GM23338 (cell line): ENCODE results near the gene SLC25A39. TPM values are rescaled to one million over a fixed set of nuclear protein-coding genes. Genes with fewer than 3 reads are reported as not detected.

Source experiments
- ATAC-seq: fragments of 200-7000 bp; cut with Tn5 transposase; 3 replicates; pipeline ENCODE4 v1.9.1; 2020
- DNase-seq: peaks from one replicate; pipeline ENCODE4 v3.0.0-alpha.2; 2015; ENCODE audit warnings: low spot score
- H2AFZ ChIP-seq: fragments of 200-600 bp; sonication (generic); 2 replicates; pipeline ENCODE4 v1.8.0; 2016; ENCODE audit warnings: antibody characterized with exemption, mild to moderate bottlenecking, moderate library complexity
- H3F3A ChIP-seq: fragments of 200-600 bp; sonication (generic); replicated peaks from 2 replicates; pipeline ENCODE4 v1.8.0; 2017; ENCODE audit warnings: antibody characterized with exemption, mixed run types, low read depth
- H3K27ac ChIP-seq: fragments of 200-600 bp; sonication (generic); 2 replicates; pipeline ENCODE4 v1.6.1; 2016; ENCODE audit warnings: low read depth
- H3K27me3 ChIP-seq: fragments of 200-600 bp; sonication (generic); 2 replicates; pipeline ENCODE4 v1.8.0; 2016; ENCODE audit warnings: mild to moderate bottlenecking, mixed run types, moderate library complexity; ENCODE audit not compliant: insufficient read depth
- H3K36me3 ChIP-seq: fragments of 200-600 bp; sonication (generic); 2 replicates; pipeline ENCODE4 v1.8.0; 2016; ENCODE audit warnings: mild to moderate bottlenecking; ENCODE audit not compliant: insufficient read depth
- H3K4me1 ChIP-seq: fragments of 200-600 bp; sonication (generic); 2 replicates; pipeline ENCODE4 v1.8.0; 2016; ENCODE audit warnings: mild to moderate bottlenecking, moderate library complexity; ENCODE audit not compliant: insufficient read depth
- H3K4me2 ChIP-seq: fragments of 200-600 bp; sonication (generic); 2 replicates; pipeline ENCODE4 v1.7.1; 2017; ENCODE audit warnings: mixed run types
- H3K4me3 ChIP-seq: fragments of 200-600 bp; sonication (generic); 2 replicates; pipeline ENCODE4 v1.6.1; 2016; ENCODE audit warnings: mixed run types
- H3K79me2 ChIP-seq: fragments of 200-600 bp; sonication (generic); replicated peaks from 2 replicates; pipeline ENCODE4 v1.8.0; 2017; ENCODE audit warnings: mild to moderate bottlenecking; ENCODE audit not compliant: insufficient read depth
- H3K9me2 ChIP-seq: fragments of 200-600 bp; sonication (generic); 2 replicates; pipeline ENCODE4 v1.8.0; 2017; ENCODE audit not compliant: insufficient read depth
- H4K20me1 ChIP-seq: fragments of 200-600 bp; sonication (generic); replicated peaks from 2 replicates; pipeline ENCODE4 v1.8.0; 2017; ENCODE audit warnings: mild to moderate bottlenecking; ENCODE audit not compliant: insufficient read depth
- H3K27ac Mint-ChIP-seq: 2 replicates; pipeline ENCODE4 v1.8.0; 2020; ENCODE audit warnings: inconsistent platforms, mild to moderate bottlenecking, moderate library complexity, mixed read lengths
- H3K27me3 Mint-ChIP-seq: 3 replicates; pipeline ENCODE4 v1.8.0; 2022; ENCODE audit warnings: low read depth, mild to moderate bottlenecking, moderate library complexity, mixed read lengths, inconsistent platforms; ENCODE audit not compliant: insufficient read depth, poor library complexity
- H3K36me3 Mint-ChIP-seq: 3 replicates; pipeline ENCODE4 v1.8.0; 2021; ENCODE audit warnings: low read depth, mild to moderate bottlenecking, inconsistent platforms, moderate library complexity, mixed read lengths
- H3K4me1 Mint-ChIP-seq: 3 replicates; pipeline ENCODE4 v1.8.0; 2020; ENCODE audit warnings: mild to moderate bottlenecking, inconsistent platforms, mixed read lengths
- H3K4me3 Mint-ChIP-seq: 3 replicates; pipeline ENCODE4 v1.8.0; 2021; ENCODE audit warnings: moderate library complexity, mild to moderate bottlenecking, inconsistent platforms, mixed read lengths
- H3K9me3 Mint-ChIP-seq: 3 replicates; pipeline ENCODE4 v1.8.0; 2020; ENCODE audit warnings: moderate library complexity, mild to moderate bottlenecking, inconsistent platforms, mixed read lengths
- EZH2phosphoT487 ChIP-seq: fragments of 200-600 bp; sonication (generic); IDR thresholded peaks from one replicate; pipeline ENCODE4 v1.8.1; 2018; ENCODE audit warnings: antibody characterized with exemption; ENCODE audit not compliant: unreplicated experiment
- JUNB ChIP-seq: IDR thresholded peaks from one replicate; pipeline ENCODE4 v1.6.1; 2016; ENCODE audit warnings: antibody characterized with exemption; ENCODE audit not compliant: unreplicated experiment
- polyA plus RNA-seq: library from polyadenylated mRNA; unstranded; fragments of >200 nt; fragmentation: Nextera tagmentation; extraction: Ambion mirVana; gene quantifications from 2 replicates; pipeline ENCODE4 v1.2.1, GENCODE V29; 2016
- total RNA-seq: library from RNA; depleted of rRNA; stranded (reverse); fragments of >200 nt; shearing (Covaris generic); gene quantifications from 2 replicates; pipeline ENCODE4 v1.2.3, GENCODE V29; 2014
- TF ChIP-seq, protein P1 (sequence below): fragments of 250-450 bp; sonication (Bioruptor Pico); IDR thresholded peaks from 2 replicates; pipeline ENCODE4 v1.5.0; 2020; ENCODE audit warnings: mild to moderate bottlenecking, moderate library complexity

The SLC25A39 gene
- total and polyA plus RNA-seq, 2 experiments from 2014 or later = 184 to 202 TPM

DNA sequence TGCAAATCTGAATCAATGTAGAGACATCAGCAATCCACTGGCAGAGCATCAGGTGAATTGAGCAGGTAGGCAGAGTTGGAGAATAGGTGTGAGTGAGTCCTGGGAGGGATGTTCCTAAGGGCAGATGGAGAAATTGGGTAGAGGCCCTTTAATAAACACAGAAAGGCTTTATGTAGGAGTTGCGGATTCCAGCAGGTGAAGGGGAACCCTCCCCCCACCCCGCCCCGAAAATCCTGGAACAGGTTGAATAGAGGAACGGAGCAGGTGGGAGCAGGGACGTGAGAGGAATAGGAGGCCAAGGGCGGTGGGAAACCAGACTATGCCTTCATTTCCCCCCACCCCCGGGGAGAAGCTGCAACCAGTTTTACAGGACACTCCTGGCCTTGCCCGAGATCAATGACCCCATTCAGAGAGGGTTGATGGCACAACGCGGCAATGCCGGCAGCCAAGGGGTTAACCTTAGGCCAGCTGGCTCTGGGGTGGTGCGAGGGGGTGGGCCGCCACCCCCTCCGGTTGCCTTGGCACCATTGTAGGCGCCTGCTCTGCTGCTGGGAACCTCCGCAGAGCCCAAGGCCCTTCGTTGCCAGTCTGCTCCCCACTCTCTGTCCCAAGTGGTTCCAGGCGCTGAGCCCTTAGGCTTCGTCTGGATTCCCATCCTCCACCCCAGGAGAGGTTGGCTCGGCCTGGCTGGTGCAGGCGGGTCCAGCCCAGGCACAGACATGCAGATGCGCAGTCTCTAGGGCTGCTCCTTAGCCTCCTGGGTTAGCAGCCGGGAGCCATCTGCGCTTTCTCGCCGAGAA, 17.0 kb downstream of the SLC25A39 start (continued):
- TF ChIP-seq, protein P1, sequence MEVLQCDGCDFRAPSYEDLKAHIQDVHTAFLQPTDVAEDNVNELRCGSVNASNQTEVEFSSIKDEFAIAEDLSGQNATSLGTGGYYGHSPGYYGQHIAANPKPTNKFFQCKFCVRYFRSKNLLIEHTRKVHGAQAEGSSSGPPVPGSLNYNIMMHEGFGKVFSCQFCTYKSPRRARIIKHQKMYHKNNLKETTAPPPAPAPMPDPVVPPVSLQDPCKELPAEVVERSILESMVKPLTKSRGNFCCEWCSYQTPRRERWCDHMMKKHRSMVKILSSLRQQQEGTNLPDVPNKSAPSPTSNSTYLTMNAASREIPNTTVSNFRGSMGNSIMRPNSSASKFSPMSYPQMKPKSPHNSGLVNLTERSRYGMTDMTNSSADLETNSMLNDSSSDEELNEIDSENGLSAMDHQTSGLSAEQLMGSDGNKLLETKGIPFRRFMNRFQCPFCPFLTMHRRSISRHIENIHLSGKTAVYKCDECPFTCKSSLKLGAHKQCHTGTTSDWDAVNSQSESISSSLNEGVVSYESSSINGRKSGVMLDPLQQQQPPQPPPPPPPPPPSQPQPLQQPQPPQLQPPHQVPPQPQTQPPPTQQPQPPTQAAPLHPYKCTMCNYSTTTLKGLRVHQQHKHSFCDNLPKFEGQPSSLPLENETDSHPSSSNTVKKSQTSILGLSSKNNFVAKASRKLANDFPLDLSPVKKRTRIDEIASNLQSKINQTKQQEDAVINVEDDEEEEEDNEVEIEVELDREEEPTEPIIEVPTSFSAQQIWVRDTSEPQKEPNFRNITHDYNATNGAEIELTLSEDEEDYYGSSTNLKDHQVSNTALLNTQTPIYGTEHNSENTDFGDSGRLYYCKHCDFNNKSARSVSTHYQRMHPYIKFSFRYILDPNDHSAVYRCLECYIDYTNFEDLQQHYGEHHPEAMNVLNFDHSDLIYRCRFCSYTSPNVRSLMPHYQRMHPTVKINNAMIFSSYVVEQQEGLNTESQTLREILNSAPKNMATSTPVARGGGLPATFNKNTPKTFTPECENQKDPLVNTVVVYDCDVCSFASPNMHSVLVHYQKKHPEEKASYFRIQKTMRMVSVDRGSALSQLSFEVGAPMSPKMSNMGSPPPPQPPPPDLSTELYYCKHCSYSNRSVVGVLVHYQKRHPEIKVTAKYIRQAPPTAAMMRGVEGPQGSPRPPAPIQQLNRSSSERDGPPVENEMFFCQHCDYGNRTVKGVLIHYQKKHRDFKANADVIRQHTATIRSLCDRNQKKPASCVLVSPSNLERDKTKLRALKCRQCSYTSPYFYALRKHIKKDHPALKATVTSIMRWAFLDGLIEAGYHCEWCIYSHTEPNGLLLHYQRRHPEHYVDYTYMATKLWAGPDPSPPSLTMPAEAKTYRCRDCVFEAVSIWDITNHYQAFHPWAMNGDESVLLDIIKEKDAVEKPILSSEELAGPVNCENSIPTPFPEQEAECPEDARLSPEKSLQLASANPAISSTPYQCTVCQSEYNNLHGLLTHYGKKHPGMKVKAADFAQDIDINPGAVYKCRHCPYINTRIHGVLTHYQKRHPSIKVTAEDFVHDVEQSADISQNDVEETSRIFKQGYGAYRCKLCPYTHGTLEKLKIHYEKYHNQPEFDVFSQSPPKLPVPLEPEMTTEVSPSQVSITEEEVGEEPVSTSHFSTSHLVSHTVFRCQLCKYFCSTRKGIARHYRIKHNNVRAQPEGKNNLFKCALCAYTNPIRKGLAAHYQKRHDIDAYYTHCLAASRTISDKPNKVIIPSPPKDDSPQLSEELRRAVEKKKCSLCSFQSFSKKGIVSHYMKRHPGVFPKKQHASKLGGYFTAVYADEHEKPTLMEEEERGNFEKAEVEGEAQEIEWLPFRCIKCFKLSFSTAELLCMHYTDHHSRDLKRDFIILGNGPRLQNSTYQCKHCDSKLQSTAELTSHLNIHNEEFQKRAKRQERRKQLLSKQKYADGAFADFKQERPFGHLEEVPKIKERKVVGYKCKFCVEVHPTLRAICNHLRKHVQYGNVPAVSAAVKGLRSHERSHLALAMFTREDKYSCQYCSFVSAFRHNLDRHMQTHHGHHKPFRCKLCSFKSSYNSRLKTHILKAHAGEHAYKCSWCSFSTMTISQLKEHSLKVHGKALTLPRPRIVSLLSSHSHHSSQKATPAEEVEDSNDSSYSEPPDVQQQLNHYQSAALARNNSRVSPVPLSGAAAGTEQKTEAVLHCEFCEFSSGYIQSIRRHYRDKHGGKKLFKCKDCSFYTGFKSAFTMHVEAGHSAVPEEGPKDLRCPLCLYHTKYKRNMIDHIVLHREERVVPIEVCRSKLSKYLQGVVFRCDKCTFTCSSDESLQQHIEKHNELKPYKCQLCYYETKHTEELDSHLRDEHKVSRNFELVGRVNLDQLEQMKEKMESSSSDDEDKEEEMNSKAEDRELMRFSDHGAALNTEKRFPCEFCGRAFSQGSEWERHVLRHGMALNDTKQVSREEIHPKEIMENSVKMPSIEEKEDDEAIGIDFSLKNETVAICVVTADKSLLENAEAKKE (CRISPR knock-in tag) = no peak

DNA sequence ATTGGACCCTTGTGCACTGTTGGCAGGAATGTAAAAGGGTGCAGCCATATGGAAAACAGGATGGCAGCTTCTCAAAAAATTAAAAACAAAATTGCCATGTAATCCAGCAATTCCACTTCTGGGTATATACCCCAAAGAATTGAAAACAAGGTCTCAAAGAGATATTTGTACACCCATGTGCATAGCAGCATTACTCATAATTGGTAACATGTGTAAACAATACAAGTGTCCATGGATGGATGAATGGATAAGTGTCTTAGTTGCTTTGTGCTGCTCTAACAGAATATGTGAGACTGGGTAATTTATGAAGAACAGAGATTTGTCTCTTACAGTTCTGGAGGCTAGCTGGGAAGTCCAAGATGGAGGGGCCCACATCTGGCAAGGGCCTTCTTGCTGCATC, 20.0 kb downstream of the SLC25A39 start:
- Mint-ChIP-seq H3K4me1 (peaks cover 14% of the 10 kb centered on the region), H3K27ac (no peak overlapping the region), H3K36me3 (no peaks in the 10 kb centered on the region), H3K4me3 (no peak overlapping the region), H3K9me3 (no peaks in the 10 kb centered on the region; the same call in 2 of the 3 replicates), H3K27me3 (peaks cover 12% of the 10 kb centered on the region)
- Histone ChIP-seq H2AFZ (no peak overlapping the region), H3K27me3 (no peaks in the 10 kb centered on the region), H3K4me2 (no peak overlapping the region), H3K4me3 (no peak overlapping the region), H3K27ac (no peak overlapping the region), H3K36me3 (no peaks in the 10 kb centered on the region), H3K9me2 (no peaks in the 10 kb centered on the region), H3K79me2 (no peaks in the 10 kb centered on the region), H3F3A (peaks cover 12% of the 10 kb centered on the region; the same call in 1 of the 2 replicates), H4K20me1 (no peaks in the 10 kb centered on the region), H3K4me1 (peaks cover 17% of the 10 kb centered on the region; the same call in 1 of the 2 replicates)
- ATAC-seq (no peak), DNase-seq (no peak)
- no peak for TF ChIP-seq EZH2phosphoT487
- TF ChIP-seq JUNB = no peak
